GM18861 (cell line): ENCODE results near the gene CHRNA4.
"Not testable (repeated sequence)": the region's sequence is repeated elsewhere in the genome, so short reads cannot be mapped to it uniquely, and the experiment has no call there.

ENCODE experiments used
- ATAC-seq: cut with Tn5 transposase; IDR thresholded peaks from one replicate; pipeline ENCODE4 v1.9.1; 2021; ENCODE audit not compliant: unreplicated experiment

CHRNA4 gene

GRCh38 chr20:63311186-63311832 is 49.8 kb downstream of the CHRNA4 start:
- no peak for ATAC-seq

GRCh38 chr20:63310265-63310991 is 50.7 kb downstream of the CHRNA4 start:
- ATAC-seq, result no peak

GRCh38 chr20:63309261-63310071 is 51.7 kb downstream of the CHRNA4 start:
- ATAC-seq, result no peak

GRCh38 chr20:63308218-63308911 is 52.8 kb downstream of the CHRNA4 start:
- ATAC-seq, result no peak

GRCh38 chr20:63307538-63308217 is 53.5 kb downstream of the CHRNA4 start:
- no peak for ATAC-seq

- no peak for ATAC-seq
Observed at GRCh38 chr20:63306673-63307537, 54.2 kb downstream of the CHRNA4 start.

- ATAC-seq, result not testable (repeated sequence)
Observed at GRCh38 chr20:63305933-63306672, 55.0 kb downstream of the CHRNA4 start.

- no peak for ATAC-seq
Observed at GRCh38 chr20:63305393-63305792, 55.8 kb downstream of the CHRNA4 start.

GRCh38 chr20:63303095-63303666 is 58.0 kb downstream of the CHRNA4 start:
- ATAC-seq, result no peak

GRCh38 chr20:63301671-63302070 is 59.5 kb downstream of the CHRNA4 start:
- no peak for ATAC-seq

GRCh38 chr20:63298731-63299312 is 62.3 kb downstream of the CHRNA4 start:
- ATAC-seq, result no peak

- ATAC-seq, result no peak
Observed at GRCh38 chr20:63297796-63298572, 63.2 kb downstream of the CHRNA4 start.

- no peak for ATAC-seq
Observed at GRCh38 chr20:63297371-63297781, 63.8 kb downstream of the CHRNA4 start.

- ATAC-seq, result no peak
Observed at GRCh38 chr20:63296531-63297299, 64.4 kb downstream of the CHRNA4 start.

- ATAC-seq, result no peak
Observed at GRCh38 chr20:63295846-63296245, 65.3 kb downstream of the CHRNA4 start.

- ATAC-seq, result no peak
Observed at GRCh38 chr20:63295422-63295821, 65.7 kb downstream of the CHRNA4 start.

- ATAC-seq, result no peak
Observed at GRCh38 chr20:63295018-63295417, 66.1 kb downstream of the CHRNA4 start.
